HCT116 (cell line): Measurements from ENCODE around the gene RIPPLY2. TPM values are rescaled to one million over a fixed set of nuclear protein-coding genes. Genes with fewer than 3 reads are reported as not detected.

Source experiments
- ATAC-seq: fragments of 200-7000 bp; cut with Tn5 transposase; 2 replicates; pipeline ENCODE4 v1.9.1; 2020; ENCODE audit warnings: mild to moderate bottlenecking, moderate library complexity
- BruUV-seq: library from RNA; stranded (reverse); fragments of 400-500 nt; replicated peaks from 2 replicates; lab custom pipeline; 2021; lab: Mats Ljungman, UMichigan
- CTCF ChIA-PET: fragments of 300-600 bp; sonication (Branson Sonifier 250); formaldehyde crosslinking; loops from one replicate; lab custom pipeline; 2021; ENCODE audit warnings: antibody characterized with exemption; lab: Charles Lee
- POLR2A ChIA-PET: fragments of 300-600, 350-600 bp; sonication (Branson Sonifier 250); formaldehyde crosslinking; loops from one replicate; lab custom pipeline; 2021; ENCODE audit warnings: antibody characterized with exemption; lab: Charles Lee
- RAD21 ChIA-PET, 2 experiments: fragments of 300-600 bp; sonication (Branson Sonifier 250); formaldehyde crosslinking; loops; one replicate each; lab custom pipeline; 2023; ENCODE audit warnings: low total read pairs in 2 of 2; ENCODE audit not compliant: uncharacterized antibody in 2 of 2, unreplicated experiment in 2 of 2, low non-redundant PET in 1 of 2; lab: Charles Lee
- DNase-seq: peaks from one replicate; pipeline ENCODE4 v3.0.0-alpha.2; 2010; ENCODE audit warnings: low read depth, low spot score
- H2AFZ ChIP-seq: fragments of 200-600 bp; shearing (Covaris generic), sonication (generic); 2 replicates; pipeline ENCODE4 v1.6.1; 2017; ENCODE audit warnings: low read depth, mixed run types, mixed read lengths, antibody characterized with exemption, low read length; ENCODE audit not compliant: poor library complexity, severe bottlenecking
- H3K27ac ChIP-seq: 2 replicates; pipeline ENCODE4 v1.5.1; 2012; ENCODE audit warnings: low read depth, low read length
- H3K27me3 ChIP-seq: fragments of 200-600 bp; sonication (generic); 2 replicates; pipeline ENCODE4 v1.6.1; 2016; ENCODE audit warnings: mixed run types, low read length, mixed read lengths; ENCODE audit not compliant: insufficient read depth
- H3K36me3 ChIP-seq, 2 experiments: fragments of 200-500 bp in 1 of 2; fragments of 200-600 bp in 1 of 2; sonication (Bioruptor generic) in 1 of 2; sonication (generic) in 1 of 2; 2 replicates each; pipeline versions ENCODE4 v1.5.1 to v1.6.1; 2014 to 2016; ENCODE audit warnings: low read length in 2 of 2, inconsistent platforms in 1 of 2, mixed read lengths in 1 of 2, mixed run types in 1 of 2; ENCODE audit not compliant: insufficient read depth in 2 of 2, control insufficient read depth in 1 of 2
- H3K4me1 ChIP-seq, 2 experiments: fragments of 200-600 bp in 1 of 2; sonication (generic) in 1 of 2; 2 replicates each; pipeline versions ENCODE4 v1.5.1 to v1.6.1; 2012 to 2017; ENCODE audit warnings: low read length in 2 of 2, inconsistent platforms in 1 of 2, mild to moderate bottlenecking in 1 of 2, mixed read lengths in 1 of 2, mixed run types in 1 of 2, moderate library complexity in 1 of 2; ENCODE audit not compliant: insufficient read depth in 2 of 2, control insufficient read depth in 1 of 2
- H3K4me2 ChIP-seq: fragments of 200-600 bp; sonication (generic); 2 replicates; pipeline ENCODE4 v1.6.1; 2017; ENCODE audit warnings: mixed run types, low read length, mixed read lengths
- H3K4me3 ChIP-seq, 2 experiments: fragments of 200-600 bp in 1 of 2; sonication (generic) in 1 of 2; replicated peaks in 1 of 2; 2 replicates each; pipeline ENCODE4 v1.5.1; 2011 to 2016; ENCODE audit warnings: low read length in 2 of 2, control low read depth in 1 of 2, low read depth in 1 of 2, mild to moderate bottlenecking in 1 of 2, mixed read lengths in 1 of 2, mixed run types in 1 of 2
- H3K79me2 ChIP-seq: fragments of 200-600 bp; sonication (generic); 2 replicates; pipeline ENCODE4 v1.6.1; 2017; ENCODE audit warnings: mild to moderate bottlenecking, mixed run types, low read length, moderate library complexity, mixed read lengths; ENCODE audit not compliant: insufficient read depth
- H3K9ac ChIP-seq: fragments of 200-600 bp; sonication (generic); 2 replicates; pipeline ENCODE4 v1.6.1; 2016; ENCODE audit warnings: low read length, mixed read lengths
- H3K9me2 ChIP-seq: fragments of 200-600 bp; sonication (generic), shearing (Covaris generic); 2 replicates; pipeline ENCODE4 v1.6.1; 2017; ENCODE audit warnings: mixed run types, mild to moderate bottlenecking, moderate library complexity; ENCODE audit not compliant: insufficient read depth
- H3K9me3 ChIP-seq, 2 experiments: fragments of 200-500 bp in 1 of 2; fragments of 200-600 bp in 1 of 2; sonication (Bioruptor generic) in 1 of 2; sonication (generic) in 1 of 2; 2 replicates each; pipeline ENCODE4 v1.6.1; 2014 to 2017; ENCODE audit warnings: low read length in 2 of 2, mixed read lengths in 2 of 2, inconsistent platforms in 1 of 2, low read depth in 1 of 2, mild to moderate bottlenecking in 1 of 2, mixed run types in 1 of 2, moderate library complexity in 1 of 2; ENCODE audit not compliant: control insufficient read depth in 1 of 2, insufficient read depth in 1 of 2
- H4K20me1 ChIP-seq: fragments of 200-600 bp; sonication (generic), shearing (Covaris generic); 2 replicates; pipeline ENCODE4 v1.6.1; 2017; ENCODE audit warnings: mixed run types, mild to moderate bottlenecking, moderate library complexity; ENCODE audit not compliant: insufficient read depth
- CBX3 ChIP-seq: IDR thresholded peaks from 2 replicates; pipeline ENCODE4 v1.6.1; 2012; ENCODE audit warnings: low read depth
- CEBPB ChIP-seq: IDR thresholded peaks from 2 replicates; pipeline ENCODE4 v1.6.1; 2012; ENCODE audit warnings: low read depth
- EGR1 ChIP-seq: IDR thresholded peaks from 2 replicates; pipeline ENCODE4 v1.6.1; 2012; ENCODE audit warnings: low read depth
- ELF1 ChIP-seq: IDR thresholded peaks from 2 replicates; pipeline ENCODE4 v1.6.1; 2012; ENCODE audit warnings: low read depth, borderline replicate concordance
- EZH2 ChIP-seq: fragments of 200-600 bp; sonication (generic); IDR thresholded peaks from 2 replicates; pipeline ENCODE4 v1.6.1; 2017; ENCODE audit warnings: antibody characterized with exemption, mixed run types
- EZH2phosphoT487 ChIP-seq: fragments of 200-600 bp; IDR thresholded peaks from 2 replicates; pipeline ENCODE4 v1.6.1; 2018; ENCODE audit warnings: antibody characterized with exemption, borderline replicate concordance
- FOSL1 ChIP-seq: IDR thresholded peaks from 2 replicates; pipeline ENCODE4 v1.6.1; 2012; ENCODE audit warnings: low read depth
- POLR2A ChIP-seq: IDR thresholded peaks from 2 replicates; pipeline ENCODE4 v1.7.0; 2011; ENCODE audit warnings: borderline replicate concordance; ENCODE audit not compliant: insufficient read depth, insufficient read length; ENCODE audit errors: extremely low read depth
- POLR2AphosphoS5 ChIP-seq: IDR thresholded peaks from 2 replicates; pipeline ENCODE4 v1.6.1; 2011; ENCODE audit warnings: mild to moderate bottlenecking, low read depth, low read length, moderate library complexity
- RAD21 ChIP-seq: IDR thresholded peaks from 2 replicates; pipeline ENCODE4 v1.6.1; 2012; ENCODE audit warnings: low read depth, mild to moderate bottlenecking
- SP1 ChIP-seq: IDR thresholded peaks from 2 replicates; pipeline ENCODE4 v1.6.1; 2012; ENCODE audit warnings: low read depth
- SRF ChIP-seq: IDR thresholded peaks from 2 replicates; pipeline ENCODE4 v1.6.1; 2012; ENCODE audit warnings: low read depth
- YY1 ChIP-seq: IDR thresholded peaks from 2 replicates; pipeline ENCODE4 v1.6.1; 2011; ENCODE audit warnings: low read length, low read depth, moderate library complexity, mild to moderate bottlenecking; ENCODE audit not compliant: insufficient replicate concordance; ENCODE audit errors: extremely low read depth
- ZFX ChIP-seq: fragments of 450-650 bp; IDR thresholded peaks from 2 replicates; pipeline ENCODE4 v1.6.1; 2017
- ZNF274 ChIP-seq: fragments of 200-500 bp; sonication (Bioruptor generic); IDR thresholded peaks from 2 replicates; pipeline ENCODE4 v1.6.1; 2014; ENCODE audit warnings: mild to moderate bottlenecking, low read depth, low read length, inconsistent platforms
- intact Hi-C: fragments of 100-400 bp; cut with micrococcal nuclease; formaldehyde crosslinking; loops from 2 replicates; pipeline ENCODE4 v1.10.0; 2022
- total RNA-seq: library from RNA; stranded (reverse); gene quantifications from one replicate; pipeline ENCODE4 v1.2.1, GENCODE V29; 2021; ENCODE audit not compliant: unreplicated experiment
- TF ChIP-seq, protein P1 (sequence below): IDR thresholded peaks from 2 replicates; pipeline ENCODE4 v1.6.1; 2012
- TF ChIP-seq, protein P2 (sequence below), 3 experiments: fragments of 200-600 bp in 1 of 3; sonication (generic) in 1 of 3; IDR thresholded peaks in 2 of 3; conservative IDR thresholded peaks in 1 of 3; 2 replicates each; pipeline ENCODE4 v1.5.1; 2012 to 2017; ENCODE audit warnings: low read depth in 2 of 3, low read length in 2 of 3, antibody characterized with exemption in 1 of 3, borderline replicate concordance in 1 of 3, control low read depth in 1 of 3, mild to moderate bottlenecking in 1 of 3, mixed read lengths in 1 of 3, mixed run types in 1 of 3, moderate library complexity in 1 of 3; ENCODE audit not compliant: insufficient read depth in 1 of 3
- TF ChIP-seq, protein P3 (sequence below): IDR thresholded peaks from 2 replicates; pipeline ENCODE4 v1.6.1; 2012
- TF ChIP-seq, protein P4 (sequence below): IDR thresholded peaks from 2 replicates; pipeline ENCODE4 v1.6.1; 2011; ENCODE audit warnings: mild to moderate bottlenecking, low read length, moderate library complexity; ENCODE audit not compliant: insufficient replicate concordance; ENCODE audit errors: extremely low read depth

RIPPLY2 gene
- total RNA-seq, 1 experiment from 2014 or later: not detected

DNA sequence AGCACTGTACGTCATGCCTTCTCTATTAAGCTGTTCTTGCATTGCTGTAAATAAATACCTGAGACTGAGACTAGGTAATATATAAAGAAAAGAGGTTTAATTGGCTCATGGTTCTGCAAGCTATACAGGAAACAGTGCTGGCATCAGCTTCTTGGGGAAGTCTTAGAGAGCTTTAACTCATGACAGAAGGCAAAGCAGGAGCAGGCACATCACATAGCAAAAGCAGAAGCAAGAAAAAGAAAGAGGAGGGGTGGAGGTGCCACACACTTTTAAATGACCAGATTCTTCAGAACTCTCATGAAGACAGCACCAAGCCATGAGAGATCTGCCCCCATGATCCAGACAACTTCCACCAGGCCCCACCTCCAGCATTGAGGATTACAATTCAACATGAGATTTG is 36.5 kb downstream of the RIPPLY2 start:
- TF ChIP-seq, protein P1, sequence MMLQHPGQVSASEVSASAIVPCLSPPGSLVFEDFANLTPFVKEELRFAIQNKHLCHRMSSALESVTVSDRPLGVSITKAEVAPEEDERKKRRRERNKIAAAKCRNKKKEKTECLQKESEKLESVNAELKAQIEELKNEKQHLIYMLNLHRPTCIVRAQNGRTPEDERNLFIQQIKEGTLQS: no peak
- no peak for TF ChIP-seq SRF
- no peak for TF ChIP-seq ZFX
- no peak for TF ChIP-seq POLR2AphosphoS5
- TF ChIP-seq EZH2: no peak
- no peak for TF ChIP-seq RAD21
- no peak for TF ChIP-seq EZH2phosphoT487
- TF ChIP-seq, protein P2, sequence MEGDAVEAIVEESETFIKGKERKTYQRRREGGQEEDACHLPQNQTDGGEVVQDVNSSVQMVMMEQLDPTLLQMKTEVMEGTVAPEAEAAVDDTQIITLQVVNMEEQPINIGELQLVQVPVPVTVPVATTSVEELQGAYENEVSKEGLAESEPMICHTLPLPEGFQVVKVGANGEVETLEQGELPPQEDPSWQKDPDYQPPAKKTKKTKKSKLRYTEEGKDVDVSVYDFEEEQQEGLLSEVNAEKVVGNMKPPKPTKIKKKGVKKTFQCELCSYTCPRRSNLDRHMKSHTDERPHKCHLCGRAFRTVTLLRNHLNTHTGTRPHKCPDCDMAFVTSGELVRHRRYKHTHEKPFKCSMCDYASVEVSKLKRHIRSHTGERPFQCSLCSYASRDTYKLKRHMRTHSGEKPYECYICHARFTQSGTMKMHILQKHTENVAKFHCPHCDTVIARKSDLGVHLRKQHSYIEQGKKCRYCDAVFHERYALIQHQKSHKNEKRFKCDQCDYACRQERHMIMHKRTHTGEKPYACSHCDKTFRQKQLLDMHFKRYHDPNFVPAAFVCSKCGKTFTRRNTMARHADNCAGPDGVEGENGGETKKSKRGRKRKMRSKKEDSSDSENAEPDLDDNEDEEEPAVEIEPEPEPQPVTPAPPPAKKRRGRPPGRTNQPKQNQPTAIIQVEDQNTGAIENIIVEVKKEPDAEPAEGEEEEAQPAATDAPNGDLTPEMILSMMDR (IDR thresholded peaks at IDR 0.05 in 2 of 3, conservative IDR thresholded peaks at IDR 0.05 in 1 of 3; ENCODE audit: borderline replicate concordance in 1 of 3, insufficient read depth in 1 of 3, low read depth in 2 of 3, low read length in 2 of 3): no peak
- TF ChIP-seq, protein P3, sequence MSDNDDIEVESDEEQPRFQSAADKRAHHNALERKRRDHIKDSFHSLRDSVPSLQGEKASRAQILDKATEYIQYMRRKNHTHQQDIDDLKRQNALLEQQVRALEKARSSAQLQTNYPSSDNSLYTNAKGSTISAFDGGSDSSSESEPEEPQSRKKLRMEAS: no peak
- TF ChIP-seq, protein P4, sequence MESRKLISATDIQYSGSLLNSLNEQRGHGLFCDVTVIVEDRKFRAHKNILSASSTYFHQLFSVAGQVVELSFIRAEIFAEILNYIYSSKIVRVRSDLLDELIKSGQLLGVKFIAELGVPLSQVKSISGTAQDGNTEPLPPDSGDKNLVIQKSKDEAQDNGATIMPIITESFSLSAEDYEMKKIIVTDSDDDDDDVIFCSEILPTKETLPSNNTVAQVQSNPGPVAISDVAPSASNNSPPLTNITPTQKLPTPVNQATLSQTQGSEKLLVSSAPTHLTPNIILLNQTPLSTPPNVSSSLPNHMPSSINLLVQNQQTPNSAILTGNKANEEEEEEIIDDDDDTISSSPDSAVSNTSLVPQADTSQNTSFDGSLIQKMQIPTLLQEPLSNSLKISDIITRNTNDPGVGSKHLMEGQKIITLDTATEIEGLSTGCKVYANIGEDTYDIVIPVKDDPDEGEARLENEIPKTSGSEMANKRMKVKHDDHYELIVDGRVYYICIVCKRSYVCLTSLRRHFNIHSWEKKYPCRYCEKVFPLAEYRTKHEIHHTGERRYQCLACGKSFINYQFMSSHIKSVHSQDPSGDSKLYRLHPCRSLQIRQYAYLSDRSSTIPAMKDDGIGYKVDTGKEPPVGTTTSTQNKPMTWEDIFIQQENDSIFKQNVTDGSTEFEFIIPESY: no peak
- TF ChIP-seq CBX3: no peak
- TF ChIP-seq YY1: no peak
- no peak for TF ChIP-seq EGR1
- no peak for TF ChIP-seq ZNF274
- TF ChIP-seq SP1: no peak
- TF ChIP-seq CEBPB: no peak
- TF ChIP-seq FOSL1: no peak
- no peak for TF ChIP-seq ELF1
- no peak for TF ChIP-seq POLR2A
- Histone ChIP-seq H3K79me2 (no peaks in the 10 kb centered on the region; the same call in 1 of the 2 replicates), H3K4me2 (no peak overlapping the region), H3K27me3 (no peaks in the 10 kb centered on the region), H3K9me2 (no peaks in the 10 kb centered on the region), H3K36me3 (no peaks in the 10 kb centered on the region), H3K4me1 (no peaks in the 10 kb centered on the region), H4K20me1 (no peaks in the 10 kb centered on the region; the same call in 1 of the 2 replicates), H3K4me3 (no peak overlapping the region), H3K27ac (no peak overlapping the region), H3K9me3 (no peaks in the 10 kb centered on the region), H3K9ac (no peak overlapping the region), H2AFZ (no peak overlapping the region)
- ATAC-seq: no peak
- CTCF ChIA-PET: interaction anchor here (1.4 kb wide), 1 partner anchor 331 kb away, joined by 3 read pairs; no protein-coding TSS in a partner anchor
- RAD21 ChIA-PET: no interaction called here
- BruUV-seq: no TSS peak
- intact Hi-C loops: loop anchor here (10.0 kb wide), 2 partner anchors 525 to 1435 kb away; no protein-coding TSS in a partner anchor
- POLR2A ChIA-PET: no interaction called here
- no peak for DNase-seq
